ENCODE measurements around the gene ADAM19. TPM values are rescaled to one million over a fixed set of nuclear protein-coding genes. Genes with fewer than 3 reads are reported as not detected.

Gene ADAM19
- polyA plus RNA-seq, 1 donor from 2014 or later, result 9.9 TPM

Small RNA genes lying within 50 kb of the gene (small RNA-seq; reads per million reads assigned to genes)
- gene RNU6-390P, result 0 reads per million in 3 experiments

Other genes starting within 250 kb of the ADAM19 start
- not detected in 2 replicates for gene NIPAL4, start 115.6 kb downstream of the ADAM19 start, polyA plus RNA-seq
- gene SOX30, start 76.7 kb upstream of the ADAM19 start, polyA plus RNA-seq, result not detected in 2 replicates
- gene C5orf52, start 95.8 kb upstream of the ADAM19 start, polyA plus RNA-seq, result not detected in 2 replicates
- 7.9 and 11.9 TPM in 2 replicates for gene THG1L, start 155.6 kb upstream of the ADAM19 start, polyA plus RNA-seq
- 26.4 and 30.6 TPM in 2 replicates for gene LSM11, start 167.9 kb upstream of the ADAM19 start, polyA plus RNA-seq